ENCODE measurements around the gene RNF145. TPM values are rescaled to one million over a fixed set of nuclear protein-coding genes. Genes with fewer than 3 reads are reported as not detected.
A peak's percentile ranks its signal among the peaks of the same experiment; 100 is the strongest.
"Not testable (repeated sequence)": the region's sequence is repeated elsewhere in the genome, so short reads cannot be mapped to it uniquely, and the experiment has no call there.

Gene RNF145
- total RNA-seq, 1 donor from 2014 or later = 221 TPM

DNA sequence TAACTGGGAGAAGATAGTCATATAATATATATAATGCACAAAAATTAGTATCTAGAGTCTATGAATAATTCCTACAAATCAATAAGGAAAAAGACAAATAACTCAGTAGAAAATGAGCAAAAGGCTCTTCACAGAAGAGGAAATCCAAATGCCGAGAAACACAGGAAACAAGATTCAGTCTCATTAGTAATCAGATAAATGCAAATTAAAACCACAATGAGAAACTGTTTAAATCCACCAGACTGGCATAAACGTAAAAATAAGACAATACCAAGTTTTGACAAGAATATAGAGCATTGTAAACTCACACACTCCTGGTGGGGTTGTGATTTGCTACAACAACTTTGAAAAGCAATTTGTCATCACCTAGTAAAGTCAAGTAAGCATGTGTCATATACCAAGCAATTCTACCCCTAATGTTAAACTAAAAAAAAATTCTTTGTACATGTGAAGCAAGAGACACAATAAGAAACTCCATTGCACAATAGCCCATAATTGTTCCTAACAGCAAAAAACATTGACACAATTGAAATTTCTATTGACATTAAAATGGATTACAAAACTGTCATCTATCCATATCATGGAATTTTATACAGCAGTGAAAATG is 32.7 kb upstream of the RNF145 start:
- no peaks in the 10 kb centered on the region for H3K36me3 ChIP-seq
- intact Hi-C loops (cut with DNase I) = no loop called here
- ATAC-seq (peak in 1 of 2 donors; percentile 47), DNase-seq (no peak)
- peaks cover 11% of the 10 kb centered on the region for H3K4me1 ChIP-seq
- H3K27ac ChIP-seq = no peak overlapping the region
- no peaks in the 10 kb centered on the region for H3K27me3 ChIP-seq (ENCODE audit: low read depth)
- TF ChIP-seq, protein P1, sequence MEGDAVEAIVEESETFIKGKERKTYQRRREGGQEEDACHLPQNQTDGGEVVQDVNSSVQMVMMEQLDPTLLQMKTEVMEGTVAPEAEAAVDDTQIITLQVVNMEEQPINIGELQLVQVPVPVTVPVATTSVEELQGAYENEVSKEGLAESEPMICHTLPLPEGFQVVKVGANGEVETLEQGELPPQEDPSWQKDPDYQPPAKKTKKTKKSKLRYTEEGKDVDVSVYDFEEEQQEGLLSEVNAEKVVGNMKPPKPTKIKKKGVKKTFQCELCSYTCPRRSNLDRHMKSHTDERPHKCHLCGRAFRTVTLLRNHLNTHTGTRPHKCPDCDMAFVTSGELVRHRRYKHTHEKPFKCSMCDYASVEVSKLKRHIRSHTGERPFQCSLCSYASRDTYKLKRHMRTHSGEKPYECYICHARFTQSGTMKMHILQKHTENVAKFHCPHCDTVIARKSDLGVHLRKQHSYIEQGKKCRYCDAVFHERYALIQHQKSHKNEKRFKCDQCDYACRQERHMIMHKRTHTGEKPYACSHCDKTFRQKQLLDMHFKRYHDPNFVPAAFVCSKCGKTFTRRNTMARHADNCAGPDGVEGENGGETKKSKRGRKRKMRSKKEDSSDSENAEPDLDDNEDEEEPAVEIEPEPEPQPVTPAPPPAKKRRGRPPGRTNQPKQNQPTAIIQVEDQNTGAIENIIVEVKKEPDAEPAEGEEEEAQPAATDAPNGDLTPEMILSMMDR (IDR thresholded peaks at IDR 0.05) = no peak
- H3K4me3 ChIP-seq = no peak overlapping the region
- no peaks in the 10 kb centered on the region for H3K9me3 ChIP-seq

DNA sequence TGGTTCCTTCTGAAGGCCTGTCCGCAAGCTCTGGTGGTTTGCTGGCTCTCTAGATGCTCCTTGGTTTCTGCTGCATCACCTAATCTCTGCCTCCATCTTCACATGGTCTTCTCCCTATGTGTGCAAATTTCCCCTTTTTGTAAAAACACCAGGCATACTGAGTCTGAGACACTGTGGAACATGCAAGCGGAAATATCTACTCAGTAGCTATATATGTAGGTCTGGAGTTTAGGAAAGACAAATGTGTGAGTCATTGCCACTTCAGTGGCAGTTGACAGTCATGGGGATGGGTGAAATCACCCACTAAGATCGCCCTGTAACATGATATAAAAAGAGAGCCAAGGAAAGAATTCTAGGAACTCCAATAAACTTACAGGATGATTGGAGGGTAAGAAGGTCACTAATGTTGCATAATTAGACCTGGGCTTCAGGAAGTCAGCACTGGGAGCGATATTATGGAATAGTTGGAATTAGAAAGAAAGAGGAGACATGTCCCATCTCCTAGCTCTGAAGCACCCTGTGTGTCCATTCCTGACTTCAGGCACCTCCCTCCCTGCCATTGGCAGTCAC is 31.0 kb upstream of the RNF145 start:
- TF ChIP-seq, protein P1 (IDR thresholded peaks at IDR 0.05) = no peak
- DNase-seq (no peak), ATAC-seq (peak; percentile 52 to 54)
- Histone ChIP-seq H3K36me3 (no peaks in the 10 kb centered on the region), H3K9me3 (no peaks in the 10 kb centered on the region), H3K4me3 (no peak overlapping the region), H3K27ac (no peak overlapping the region), H3K4me1 (peaks cover 11% of the 10 kb centered on the region), H3K27me3 (ENCODE audit: low read depth) (no peaks in the 10 kb centered on the region)
- intact Hi-C loops (cut with DNase I) = no loop called here

DNA sequence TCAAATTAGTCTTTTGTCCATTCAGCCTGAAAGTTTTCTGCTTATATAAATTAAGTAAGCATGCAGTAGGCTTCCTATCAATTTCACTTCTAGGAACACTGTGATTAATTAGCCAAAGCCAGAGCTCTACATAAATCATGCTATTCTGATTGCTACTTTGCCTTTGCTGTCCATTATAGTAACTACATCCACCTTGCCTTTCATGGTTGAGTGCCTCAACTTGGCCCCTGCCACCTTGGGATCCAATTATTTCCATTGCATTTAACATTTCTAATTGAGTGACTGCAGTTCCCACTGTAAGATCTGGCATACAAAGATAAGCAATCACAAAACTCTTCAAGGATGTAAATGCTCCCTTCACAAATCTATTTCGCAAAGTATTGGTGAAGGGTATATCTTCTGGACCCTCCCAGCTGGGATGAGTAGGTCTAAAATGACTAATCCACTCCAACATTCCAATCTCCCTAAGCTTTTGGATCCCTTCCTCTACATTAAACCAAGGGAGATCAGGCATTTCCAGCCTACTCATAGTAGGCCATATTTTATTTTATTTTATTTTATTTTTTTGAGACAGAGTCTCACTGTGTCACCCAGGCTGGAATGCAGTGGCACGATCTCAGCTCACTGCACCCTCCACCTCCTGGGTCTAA is 26.6 kb upstream of the RNF145 start:
- H3K36me3 ChIP-seq; intact Hi-C loops (cut with DNase I); H3K4me3 ChIP-seq; H3K27ac ChIP-seq; H3K4me1 ChIP-seq; H3K27me3 ChIP-seq (ENCODE audit: low read depth); DNase-seq; ATAC-seq; H3K9me3 ChIP-seq: not testable (repeated sequence)

DNA sequence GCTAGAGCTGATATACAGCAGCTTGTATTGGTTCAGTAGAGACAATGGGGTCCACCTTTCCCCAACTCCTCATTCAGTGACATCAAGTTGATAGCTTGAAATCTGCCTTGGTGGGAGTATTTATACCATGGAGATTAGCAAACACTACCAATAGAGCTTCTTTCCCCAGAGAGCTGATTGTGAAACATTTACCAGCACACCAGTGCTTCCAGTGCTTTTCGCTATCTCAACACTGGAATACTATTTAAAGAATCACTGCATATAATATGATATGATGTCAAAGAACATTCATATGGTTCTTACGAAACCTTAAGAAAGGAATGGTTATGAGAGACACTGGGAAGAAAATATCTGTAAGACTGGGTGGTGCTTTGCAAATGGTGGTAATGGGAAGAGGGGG is 21.8 kb upstream of the RNF145 start:
- TF ChIP-seq, protein P1 (IDR thresholded peaks at IDR 0.05) = no peak
- intact Hi-C loops (cut with DNase I) = no loop called here

DNA sequence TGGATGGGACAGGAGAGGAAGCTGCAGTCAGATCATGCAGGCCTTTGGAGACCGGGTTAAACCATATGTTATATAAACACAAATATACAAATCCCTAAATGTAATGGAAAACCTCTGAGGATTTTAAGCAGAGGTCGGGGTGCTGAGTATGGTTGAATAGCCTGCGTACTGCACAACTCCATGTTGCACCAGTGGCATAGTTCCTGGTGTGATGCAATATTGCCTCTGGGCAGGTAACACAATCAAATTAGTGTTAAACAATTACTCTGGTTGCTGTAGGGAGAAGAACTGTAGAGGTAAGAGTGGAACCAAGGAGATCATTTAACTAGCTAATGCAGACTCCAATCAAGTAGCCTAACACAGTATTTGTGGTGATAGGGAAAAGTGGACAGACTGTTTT is 21.3 kb upstream of the RNF145 start:
- DNase-seq = no peak
- no peak overlapping the region for H3K27ac ChIP-seq
- H3K36me3 ChIP-seq = no peaks in the 10 kb centered on the region
- no peaks in the 10 kb centered on the region for H3K27me3 ChIP-seq (ENCODE audit: low read depth)
- no peaks in the 10 kb centered on the region for H3K9me3 ChIP-seq
- intact Hi-C loops (cut with DNase I) = no loop called here
- ATAC-seq = peak; percentile 64 to 66
- no peaks in the 10 kb centered on the region for H3K4me1 ChIP-seq
- H3K4me3 ChIP-seq = no peak overlapping the region
- TF ChIP-seq, protein P1 (IDR thresholded peaks at IDR 0.05) = no peak

More for the DNA sequence above, 21.8 kb upstream of the RNF145 start:
- H3K9me3 ChIP-seq = no peaks in the 10 kb centered on the region
- no peak for DNase-seq
- no peaks in the 10 kb centered on the region for H3K4me1 ChIP-seq
- ATAC-seq = peak in 1 of 2 donors; percentile 26
- H3K4me3 ChIP-seq = no peak overlapping the region
- no peak overlapping the region for H3K27ac ChIP-seq
- H3K36me3 ChIP-seq = no peaks in the 10 kb centered on the region
- H3K27me3 ChIP-seq (ENCODE audit: low read depth) = no peaks in the 10 kb centered on the region

DNA sequence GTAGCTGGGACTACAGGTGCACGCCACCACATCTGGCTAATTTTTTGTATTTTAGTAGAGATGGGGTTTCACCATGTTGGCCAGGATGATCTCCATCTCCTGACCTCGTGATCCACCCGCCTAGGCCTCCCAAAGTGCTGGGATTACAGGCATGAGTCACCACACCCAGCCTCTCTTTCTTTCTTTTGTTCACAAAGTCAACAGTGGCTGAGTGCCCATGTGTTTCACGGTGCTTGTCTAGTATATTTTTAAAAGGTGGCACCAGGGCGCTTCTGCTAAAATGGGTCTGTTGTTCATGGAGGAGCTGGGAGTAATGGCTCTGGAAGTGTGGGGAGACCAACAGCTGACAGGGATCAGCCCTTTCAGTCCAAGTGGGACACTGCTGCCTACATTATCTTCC is 18.7 kb upstream of the RNF145 start:
- intact Hi-C loops (cut with DNase I) = not testable (repeated sequence)
- ATAC-seq = peak in 1 of 2 donors; percentile 45

More for the DNA sequence above, 18.7 kb upstream of the RNF145 start:
- not testable (repeated sequence) for H3K4me1 ChIP-seq; H3K4me3 ChIP-seq; H3K9me3 ChIP-seq; H3K27me3 ChIP-seq (ENCODE audit: low read depth); H3K27ac ChIP-seq; DNase-seq; H3K36me3 ChIP-seq
